Right lobe of liver (tissue), 6 donors: Measurements from ENCODE around the gene LRP5. TPM values are rescaled to one million over a fixed set of nuclear protein-coding genes. Genes with fewer than 3 reads are reported as not detected.

Experiments
- ATAC-seq, 4 donors: fragments of 200-7000 bp; cut with Tn5 transposase; one replicate each; pipeline ENCODE4 v1.9.1; 2020; ENCODE audit warnings: mild to moderate bottlenecking in 4 of 4, moderate library complexity in 4 of 4
- DNase-seq, 3 donors: peaks; one replicate each; pipeline ENCODE4 v3.0.0-alpha.2; 2020
- H3K27ac ChIP-seq, 3 donors: fragments of 200-600 bp; one replicate each; pipeline ENCODE4 v1.8.0; 2022
- H3K27me3 ChIP-seq, 2 donors: fragments of 200-600 bp; one replicate each; pipeline ENCODE4 v1.8.0; 2022
- H3K36me3 ChIP-seq, 4 donors: fragments of 200-600 bp; sonication (generic) in 1 of 4; one replicate each; pipeline versions ENCODE4 v1.5.1 to v1.8.0; 2017 to 2022; ENCODE audit warnings: control low read depth in 1 of 4
- H3K4me1 ChIP-seq, 4 donors: fragments of 200-600 bp; sonication (generic) in 1 of 4; one replicate each; pipeline versions ENCODE4 v1.5.1 to v1.8.0; 2017 to 2022; ENCODE audit warnings: control low read depth in 1 of 4
- H3K4me3 ChIP-seq, 3 donors: fragments of 200-600 bp; one replicate each; pipeline ENCODE4 v1.8.0; 2022
- H3K9me3 ChIP-seq, 4 donors: fragments of 200-600 bp; sonication (generic) in 1 of 4; one replicate each; pipeline versions ENCODE4 v1.5.1 to v1.8.0; 2017 to 2022; ENCODE audit warnings: control low read depth in 1 of 4
- CTCF ChIP-seq, 4 donors: fragments of 200-600 bp in 3 of 4; fragments of 450-650 bp in 1 of 4; IDR thresholded peaks; one replicate each; pipeline versions ENCODE4 v1.5.1 to v1.8.0; 2016 to 2022; ENCODE audit warnings: antibody characterized with exemption in 4 of 4, mild to moderate bottlenecking in 2 of 4
- POLR2A ChIP-seq: fragments of 450-650 bp; IDR thresholded peaks from one replicate; pipeline ENCODE4 v1.6.1; 2017; ENCODE audit warnings: antibody characterized with exemption, mild to moderate bottlenecking
- WGBS: methylation state at CpG from one replicate; pipeline ENCODE4 v1.1.6; 2018; ENCODE audit warnings: low coverage, low lambda C conversion rate; ENCODE audit not compliant: insufficient coverage; ENCODE audit errors: missing lambda C conversion rate; 5-methylcytosine and 5-hydroxymethylcytosine counted together
- intact Hi-C, 2 donors: fragments of 100-400 bp; cut with DNase I; formaldehyde crosslinking; loops; one replicate each; pipeline versions ENCODE4 v1.11.2 to v1.14.1; 2022
- total RNA-seq, 6 experiments: library from RNA; depleted of rRNA in 2 of 6; stranded (reverse); fragments of >200 nt in 2 of 6; fragmentation: NEBNext Ultra II Directional in 3 of 6; extraction: Animal tissue kit (Norgen Biotek cat#: 25700) in 3 of 6; gene quantifications; one replicate each; pipeline versions ENCODE4 v1.1.0 to v1.2.4, GENCODE V29; 2016 to 2023
- donor health status: DM: no; HTN: yes; CAD: no.
- donor health status: DM: no; HTN: no; CAD: no.
- donor health status: DM: no; HTN: no; CAD: no.
- donor health status: DM: no; HTN: yes; CAD: no.
- donor health status: DM: no; HTN: yes; CAD: no.

Gene LRP5
- total RNA-seq, 6 experiments from 2014 or later = 74.4 to 120 (median 88.2) TPM

- no peak for TF ChIP-seq CTCF (IDR thresholded peaks at IDR 0.05)
- no peak for TF ChIP-seq POLR2A
- Histone ChIP-seq H3K27ac (peak overlapping the region; percentile 66 to 78 (median 68)), H3K9me3 (no peaks in the 10 kb centered on the region), H3K4me3 (no peak overlapping the region), H3K36me3 (no peaks in the 10 kb centered on the region), H3K4me1 (peaks cover 0 to 63% (median 31%) of the 10 kb centered on the region in 4 donors), H3K27me3 (no peaks in the 10 kb centered on the region)
- intact Hi-C loops = loop anchor here in 1 of 2 donors (10.0 kb wide), 1 partner anchor 49 kb away; no protein-coding TSS in a partner anchor
- ATAC-seq = peak; percentile 44 to 55 (median 52)
- 14% methylated on average over 17 of the region's 33 CpGs for WGBS
- DNase-seq = peak in 2 of 3 donors; percentile 64 to 75
Observed at GRCh38 chr11:68373815-68374501, 61.6 kb downstream of the LRP5 start.

GRCh38 chr11:68374531-68374930, 62.1 kb downstream of the LRP5 start:
- H3K27ac ChIP-seq = peak overlapping the region in 2 of 3 donors; percentile 8 to 66
- peaks cover 0 to 69% (median 34%) of the 10 kb centered on the region in 4 donors for H3K4me1 ChIP-seq

GRCh38 chr11:68375337-68375736, 62.9 kb downstream of the LRP5 start:
- TF ChIP-seq CTCF (IDR thresholded peaks at IDR 0.05) (no peak), POLR2A (no peak)
- H3K4me1 ChIP-seq = peaks cover 2 to 77% (median 38%) of the 10 kb centered on the region in 4 donors
- intact Hi-C loops = loop anchor here in 1 of 2 donors (10.0 kb wide), 1 partner anchor 51 kb away; no protein-coding TSS in a partner anchor
- no peak overlapping the region for H3K27ac ChIP-seq
- ATAC-seq (no peak), DNase-seq (no peak)
- H3K36me3 ChIP-seq = no peaks in the 10 kb centered on the region
- WGBS = 93% methylated on average over 3 of the region's 13 CpGs
- H3K4me3 ChIP-seq = no peak overlapping the region
- no peaks in the 10 kb centered on the region for H3K9me3 ChIP-seq
- H3K27me3 ChIP-seq = no peaks in the 10 kb centered on the region

More at GRCh38 chr11:68374531-68374930, 62.1 kb downstream of the LRP5 start:
- no peak overlapping the region for H3K4me3 ChIP-seq
- TF ChIP-seq CTCF (IDR thresholded peaks at IDR 0.05) = no peak
- no peak for TF ChIP-seq POLR2A
- intact Hi-C loops = loop anchor here in 1 of 2 donors (10.0 kb wide), 1 partner anchor 50 kb away; no protein-coding TSS in a partner anchor
- ATAC-seq = no peak
- WGBS = 17% methylated on average over 9 of the region's 12 CpGs
- H3K9me3 ChIP-seq = no peaks in the 10 kb centered on the region
- no peaks in the 10 kb centered on the region for H3K36me3 ChIP-seq
- no peak for DNase-seq
- no peaks in the 10 kb centered on the region for H3K27me3 ChIP-seq

- Histone ChIP-seq H3K9me3 (no peaks in the 10 kb centered on the region), H3K36me3 (no peaks in the 10 kb centered on the region), H3K27me3 (no peaks in the 10 kb centered on the region), H3K4me3 (no peak overlapping the region), H3K27ac (no peak overlapping the region), H3K4me1 (peaks cover 2 to 81% (median 40%) of the 10 kb centered on the region in 4 donors)
- WGBS = 76% methylated on average over 2 of the region's 14 CpGs
- TF ChIP-seq CTCF (IDR thresholded peaks at IDR 0.05) (no peak), POLR2A (no peak)
- intact Hi-C loops = loop anchor here in 1 of 2 donors (10.0 kb wide), 1 partner anchor 51 kb away; no protein-coding TSS in a partner anchor
- ATAC-seq (no peak), DNase-seq (no peak)
Observed at GRCh38 chr11:68375766-68376165, 63.4 kb downstream of the LRP5 start.
